AG04449 (cell line): ENCODE data around the gene JAGN1.
A peak's percentile ranks its signal among the peaks of the same experiment; 100 is the strongest.
"Not testable (repeated sequence)": the region's sequence is repeated elsewhere in the genome, so short reads cannot be mapped to it uniquely, and the experiment has no call there.

Experiments
- CTCF ChIA-PET: fragments of 350-600 bp; formaldehyde crosslinking; extraction: SDS; loops from one replicate; lab custom pipeline; 2021; ENCODE audit warnings: antibody characterized with exemption; lab: Yijun Ruan, JAX
- POLR2A ChIA-PET: fragments of 400-600, 350-600 bp; formaldehyde crosslinking; extraction: SDS; loops from one replicate; lab custom pipeline; 2020; ENCODE audit warnings: antibody characterized with exemption, inconsistent platforms; lab: Yijun Ruan, JAX
- DNase-seq: peaks from one replicate; pipeline ENCODE4 v3.0.0-alpha.2; 2010; ENCODE audit warnings: low read depth, low spot score
- H3K4me3 ChIP-seq: 2 replicates; pipeline ENCODE4 v1.5.1; 2011; ENCODE audit warnings: low read depth, mild to moderate bottlenecking, control low read depth, low read length
- TF ChIP-seq, protein P1 (sequence below): IDR thresholded peaks from one replicate; pipeline ENCODE4 v1.5.1; 2011; ENCODE audit warnings: mild to moderate bottlenecking, moderate library complexity, low read length, control low read depth, inconsistent platforms; ENCODE audit not compliant: insufficient read depth; ENCODE audit errors: missing control alignments

The JAGN1 gene

DNA sequence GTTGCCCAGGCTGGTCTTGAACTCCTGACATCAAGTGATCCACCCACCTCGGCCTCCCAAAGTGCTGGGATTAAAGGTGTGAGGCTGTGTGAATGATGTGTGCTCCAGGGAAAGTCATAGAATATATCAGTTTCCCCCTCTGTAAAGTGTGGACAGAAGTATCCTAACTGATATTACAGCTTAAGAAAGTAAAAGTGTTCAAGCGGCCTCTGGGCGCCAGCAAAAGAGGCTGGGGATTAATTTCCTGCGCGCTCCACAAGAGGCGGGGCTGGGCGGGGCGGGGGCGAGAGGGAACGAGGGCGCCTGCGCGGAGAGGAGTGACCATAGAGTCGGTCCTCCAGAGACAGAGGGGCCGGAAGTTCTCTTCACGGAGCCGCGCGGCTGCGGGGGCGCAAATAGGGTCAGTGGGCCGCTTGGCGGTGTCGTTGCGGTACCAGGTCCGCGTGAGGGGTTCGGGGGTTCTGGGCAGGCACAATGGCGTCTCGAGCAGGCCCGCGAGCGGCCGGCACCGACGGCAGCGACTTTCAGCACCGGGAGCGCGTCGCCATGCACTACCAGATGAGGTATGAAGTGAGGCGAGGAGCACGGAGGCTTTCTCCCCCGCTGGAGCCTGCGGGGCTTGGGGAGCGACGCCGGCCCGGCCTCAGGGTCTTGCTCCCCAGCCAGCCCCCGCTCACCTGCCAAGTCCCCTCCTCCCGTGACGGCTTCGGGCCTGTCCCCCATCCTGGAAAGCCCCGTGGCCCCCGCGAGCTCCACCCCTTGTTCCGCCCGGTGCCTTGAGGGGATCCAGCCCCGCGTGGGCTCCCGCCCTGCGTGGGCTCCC is at the start of gene JAGN1:
Gene JAGN1, plus strand, starts transcription at position 362 of the 823 bp plus-strand sequence. Its CDS starts 113 bp downstream, at position 475.
- TF ChIP-seq, protein P1, sequence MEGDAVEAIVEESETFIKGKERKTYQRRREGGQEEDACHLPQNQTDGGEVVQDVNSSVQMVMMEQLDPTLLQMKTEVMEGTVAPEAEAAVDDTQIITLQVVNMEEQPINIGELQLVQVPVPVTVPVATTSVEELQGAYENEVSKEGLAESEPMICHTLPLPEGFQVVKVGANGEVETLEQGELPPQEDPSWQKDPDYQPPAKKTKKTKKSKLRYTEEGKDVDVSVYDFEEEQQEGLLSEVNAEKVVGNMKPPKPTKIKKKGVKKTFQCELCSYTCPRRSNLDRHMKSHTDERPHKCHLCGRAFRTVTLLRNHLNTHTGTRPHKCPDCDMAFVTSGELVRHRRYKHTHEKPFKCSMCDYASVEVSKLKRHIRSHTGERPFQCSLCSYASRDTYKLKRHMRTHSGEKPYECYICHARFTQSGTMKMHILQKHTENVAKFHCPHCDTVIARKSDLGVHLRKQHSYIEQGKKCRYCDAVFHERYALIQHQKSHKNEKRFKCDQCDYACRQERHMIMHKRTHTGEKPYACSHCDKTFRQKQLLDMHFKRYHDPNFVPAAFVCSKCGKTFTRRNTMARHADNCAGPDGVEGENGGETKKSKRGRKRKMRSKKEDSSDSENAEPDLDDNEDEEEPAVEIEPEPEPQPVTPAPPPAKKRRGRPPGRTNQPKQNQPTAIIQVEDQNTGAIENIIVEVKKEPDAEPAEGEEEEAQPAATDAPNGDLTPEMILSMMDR: no peak
- ChIA-PET POLR2A (interaction anchor here (0.5 to 1.9 kb wide), 4 partner anchors 12 to 44 kb away, joined by 3 to 10 read pairs (median 3); partner anchors contain the start of gene IL17RE), CTCF (interaction anchor here (0.8 to 2.1 kb wide), 7 partner anchors 9 to 174 kb away, joined by 3 to 7 read pairs (median 4); partner anchors contain the start of genes FANCD2 and IL17RE)
- DNase-seq: no peak
- peak within 1 kb of the TSS; percentile 96 for H3K4me3 ChIP-seq

DNA sequence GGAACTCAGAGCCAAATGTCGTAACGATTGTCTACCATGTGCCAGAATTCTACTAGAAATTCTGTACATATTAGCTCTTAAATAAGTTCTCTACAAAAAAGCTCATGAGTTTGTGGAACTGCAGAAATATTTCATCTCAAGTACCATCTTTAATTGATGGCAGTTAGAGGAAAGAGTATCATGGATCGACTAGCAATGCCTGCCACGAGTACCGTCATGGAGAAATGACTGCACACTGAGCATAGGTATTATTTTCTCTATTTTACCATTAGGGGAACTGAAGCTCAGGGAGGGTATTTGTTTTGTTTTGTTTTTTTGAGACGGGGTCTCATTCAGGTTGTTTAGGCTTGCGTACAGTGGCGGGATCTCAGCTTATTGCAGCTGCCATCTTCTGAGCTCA is 49.4 kb upstream of the JAGN1 start:
- TF ChIP-seq, protein P1: no peak
- no peak for DNase-seq
- ChIA-PET POLR2A (interaction anchor here (0.6 kb wide), 1 partner anchor 43 kb away, joined by 4 read pairs; no protein-coding TSS in a partner anchor), CTCF (interaction anchor here (1.8 to 2.7 kb wide), 3 partner anchors 8 to 106 kb away, joined by 9 to 13 read pairs (median 12); no protein-coding TSS in a partner anchor)
- H3K4me3 ChIP-seq: no peak overlapping the region

GRCh38 chr3:9843715-9844438 is 46.5 kb upstream of the JAGN1 start, which contains the start of gene RPUSD3:
RPUSD3 (minus strand) TSS chr3:9844008; CDS start chr3:9843990, 18 bp downstream.
- peak within 1 kb of the TSS; percentile 94 for H3K4me3 ChIP-seq
- POLR2A ChIA-PET: interaction anchor here (1.0 to 1.8 kb wide), 6 partner anchors 12 to 103 kb away, joined by 3 to 7 read pairs (median 4); partner anchors contain the start of gene ARPC4
- TF ChIP-seq, protein P1: no peak
- DNase-seq: peak; percentile 55
- CTCF ChIA-PET: interaction anchor here (0.7 to 4.2 kb wide), 8 partner anchors 14 to 129 kb away, joined by 3 to 42 read pairs (median 4); partner anchors contain the start of gene CRELD1

- ChIA-PET POLR2A (interaction anchor here (0.7 kb wide), 1 partner anchor 44 kb away, joined by 3 read pairs; the partner anchor contains the start of gene JAGN1), CTCF (interaction anchor here (1.0 to 4.2 kb wide), 4 partner anchors 10 to 100 kb away, joined by 3 to 42 read pairs (median 22); partner anchors contain the start of gene CRELD1)
- no peak for DNase-seq
- TF ChIP-seq, protein P1: no peak
- no peak overlapping the region for H3K4me3 ChIP-seq
Observed at GRCh38 chr3:9846231-9846630, 44.2 kb upstream of the JAGN1 start.

DNA sequence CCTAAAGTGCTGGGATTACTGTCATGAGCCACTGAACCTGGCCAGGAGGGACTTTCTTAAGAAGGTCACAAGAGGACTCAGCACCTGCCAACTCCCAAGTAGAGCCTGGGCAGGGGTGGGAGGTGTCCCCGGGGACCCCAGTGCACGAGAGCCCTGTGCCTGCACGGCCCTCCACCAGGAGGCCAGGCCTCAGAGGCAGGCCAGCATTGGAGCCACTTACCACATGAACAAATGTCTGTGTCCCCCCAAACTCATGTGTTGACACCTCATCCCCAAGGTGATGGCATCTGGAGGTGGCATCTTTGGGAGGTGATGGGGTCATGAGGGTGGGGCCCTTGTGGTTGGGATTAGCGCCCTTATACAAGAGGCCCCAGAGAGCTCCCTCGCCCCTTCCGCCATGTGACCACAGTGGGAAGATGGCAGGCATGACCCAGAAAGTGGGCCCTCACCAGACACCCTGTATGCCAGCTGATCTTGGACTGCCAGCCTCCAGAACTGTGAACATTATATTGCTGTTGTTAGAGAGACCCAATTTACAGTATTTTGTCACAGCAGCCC is 43.4 kb upstream of the JAGN1 start:
- no peak for DNase-seq
- POLR2A ChIA-PET: no interaction called here
- H3K4me3 ChIP-seq: no peak overlapping the region
- CTCF ChIA-PET: interaction anchor here (0.9 to 4.2 kb wide), 4 partner anchors 11 to 99 kb away, joined by 4 to 42 read pairs (median 22); partner anchors contain the start of gene CRELD1
- TF ChIP-seq, protein P1: no peak

DNA sequence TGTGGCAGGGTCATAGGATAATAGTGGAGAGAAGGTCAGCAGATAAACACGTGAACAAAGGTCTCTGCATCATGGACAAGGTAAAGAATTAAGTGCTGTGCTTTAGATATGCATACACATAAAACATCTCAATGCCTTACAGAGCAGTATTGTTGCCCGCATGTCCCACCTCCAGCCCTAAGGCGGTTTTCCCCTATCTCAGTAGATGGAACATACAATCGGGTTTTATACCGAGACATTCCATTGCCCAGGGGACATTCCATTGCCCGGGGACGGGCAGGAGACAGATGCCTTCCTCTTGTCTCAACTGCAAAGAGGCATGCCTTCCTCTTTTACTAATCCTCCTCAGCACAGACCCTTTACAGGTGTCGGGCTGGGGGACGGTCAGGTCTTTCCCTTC is 42.5 kb upstream of the JAGN1 start:
- H3K4me3 ChIP-seq, POLR2A ChIA-PET, DNase-seq: not testable (repeated sequence)
- CTCF ChIA-PET: interaction anchor here (1.4 to 4.2 kb wide), 7 partner anchors 8 to 99 kb away, joined by 6 to 42 read pairs (median 12); partner anchors contain the start of gene CRELD1
